Endothelial cell of umbilical vein (primary cell): ENCODE results near the gene HTR6. TPM values are rescaled to one million over a fixed set of nuclear protein-coding genes. Genes with fewer than 3 reads are reported as not detected.

ENCODE experiments used
- BruUV-seq: library from RNA; stranded (reverse); fragments of 400-500 nt; replicated peaks from 2 replicates; lab custom pipeline; 2021; lab: Mats Ljungman, UMichigan
- CTCF ChIA-PET: fragments of 300-600, 350-600 bp; sonication (Branson Sonifier 250); formaldehyde crosslinking; loops from one replicate; lab custom pipeline; 2021; ENCODE audit warnings: antibody characterized with exemption, inconsistent platforms; lab: Charles Lee
- POLR2A ChIA-PET: fragments of 300-600, 350-600 bp; sonication (Branson Sonifier 250); formaldehyde crosslinking; loops from one replicate; lab custom pipeline; 2021; ENCODE audit warnings: antibody characterized with exemption, inconsistent platforms; lab: Charles Lee
- DNase-seq: peaks from one replicate; pipeline ENCODE4 v3.0.0-alpha.2; 2011; ENCODE audit warnings: low read depth, low spot score
- FAIRE-seq: peaks from 2 replicates; lab custom pipeline; 2011; peaks lifted over from hg19 to GRCh38; lab: Jason Lieb, UNC
- H2AFZ ChIP-seq: 2 replicates; pipeline ENCODE4 v1.6.0; 2012; ENCODE audit warnings: low read depth, low read length, control low read depth, inconsistent platforms
- H3K27ac ChIP-seq: 2 replicates; pipeline ENCODE4 v1.5.1; 2011; ENCODE audit warnings: low read depth, mild to moderate bottlenecking, control low read depth, low read length, moderate library complexity; ENCODE audit not compliant: insufficient read depth
- H3K27me3 ChIP-seq, 2 experiments: 2 replicates each; pipeline versions ENCODE4 v1.6.0 to v1.6.1; 2011; ENCODE audit warnings: low read length in 2 of 2, mixed read lengths in 1 of 2; ENCODE audit not compliant: control insufficient read depth in 2 of 2, insufficient read depth in 2 of 2
- H3K36me3 ChIP-seq, 2 experiments: 2 replicates in 1 of 2; 3 replicates in 1 of 2; pipeline ENCODE4 v1.5.1; 2011; ENCODE audit warnings: low read length in 2 of 2, mild to moderate bottlenecking in 1 of 2, moderate library complexity in 1 of 2; ENCODE audit not compliant: control insufficient read depth in 2 of 2, insufficient read depth in 2 of 2; ENCODE audit errors: extremely low read depth in 1 of 2
- H3K4me1 ChIP-seq: 3 replicates; pipeline ENCODE4 v1.5.1; 2011; ENCODE audit warnings: mild to moderate bottlenecking, low read length; ENCODE audit not compliant: control insufficient read depth, insufficient read depth; ENCODE audit errors: extremely low read depth
- H3K4me2 ChIP-seq: 2 replicates; pipeline ENCODE4 v1.6.1; 2011; ENCODE audit warnings: low read length, control low read depth, mixed read lengths; ENCODE audit not compliant: insufficient read depth
- H3K4me3 ChIP-seq, 3 experiments: fragments of 200-600 bp in 1 of 3; sonication (generic), shearing (Covaris generic) in 1 of 3; replicated peaks in 1 of 3; 2 replicates each; pipeline ENCODE4 v1.5.1; 2011 to 2016; ENCODE audit warnings: control low read depth in 3 of 3, low read length in 3 of 3, mild to moderate bottlenecking in 2 of 3, inconsistent platforms in 1 of 3, low read depth in 1 of 3, moderate library complexity in 1 of 3; ENCODE audit not compliant: insufficient read depth in 1 of 3
- H3K79me2 ChIP-seq: 2 replicates; pipeline ENCODE4 v1.6.0; 2012; ENCODE audit warnings: low read length, inconsistent platforms; ENCODE audit not compliant: control insufficient read depth, insufficient read depth
- H3K9ac ChIP-seq: replicated peaks from 2 replicates; pipeline ENCODE3; 2011; ENCODE audit warnings: low read length, control low read depth; ENCODE audit not compliant: insufficient read depth; ENCODE audit errors: extremely low read depth
- H3K9me1 ChIP-seq: replicated peaks from 3 replicates; pipeline ENCODE4 v1.6.0; 2011; ENCODE audit warnings: mild to moderate bottlenecking, low read length; ENCODE audit not compliant: control insufficient read depth, insufficient read depth; ENCODE audit errors: extremely low read depth
- H3K9me3 ChIP-seq: replicated peaks from 2 replicates; pipeline ENCODE4 v1.5.1; 2012; ENCODE audit warnings: low read length, inconsistent platforms; ENCODE audit not compliant: control insufficient read depth, insufficient read depth
- H4K20me1 ChIP-seq: replicated peaks from 2 replicates; pipeline ENCODE3; 2011; ENCODE audit warnings: mild to moderate bottlenecking, low read length; ENCODE audit not compliant: control insufficient read depth, insufficient read depth; ENCODE audit errors: extremely low read depth
- CTCF ChIP-seq, 2 donors: IDR thresholded peaks; 1 replicate in 1 of 2; 2 replicates in 1 of 2; pipeline ENCODE4 v1.5.1; 2011; ENCODE audit warnings: low read length in 2 of 2, mild to moderate bottlenecking in 2 of 2, moderate library complexity in 2 of 2, control low read depth in 1 of 2, inconsistent platforms in 1 of 2, low read depth in 1 of 2; ENCODE audit not compliant: insufficient read depth in 1 of 2; ENCODE audit errors: extremely low read depth in 1 of 2
- EZH2 ChIP-seq: IDR thresholded peaks from 2 replicates; pipeline ENCODE4 v1.6.1; 2012; ENCODE audit warnings: borderline replicate concordance, low read depth, mild to moderate bottlenecking, moderate library complexity, low read length, inconsistent platforms; ENCODE audit not compliant: severe bottlenecking
- FOS ChIP-seq: IDR thresholded peaks from 2 replicates; pipeline ENCODE4 v1.6.1; 2011; ENCODE audit warnings: mild to moderate bottlenecking, low read length, moderate library complexity, borderline replicate concordance; ENCODE audit not compliant: insufficient read depth
- GATA2 ChIP-seq: IDR thresholded peaks from 2 replicates; pipeline ENCODE4 v1.7.0; 2011; ENCODE audit warnings: low read depth, mild to moderate bottlenecking, moderate library complexity, mixed read lengths, low read length; ENCODE audit not compliant: insufficient read length, insufficient read depth
- JUN ChIP-seq: IDR thresholded peaks from 2 replicates; pipeline ENCODE4 v1.6.1; 2011; ENCODE audit warnings: borderline replicate concordance, low read depth; ENCODE audit not compliant: insufficient read length, insufficient read depth
- MAX ChIP-seq: IDR thresholded peaks from 2 replicates; pipeline ENCODE4 v1.6.1; 2011; ENCODE audit not compliant: insufficient read depth, insufficient read length
- MYC ChIP-seq: IDR thresholded peaks from one replicate; pipeline ENCODE4 v1.6.1; 2011; ENCODE audit warnings: mild to moderate bottlenecking, low read depth, low read length
- POLR2A ChIP-seq: IDR thresholded peaks from 2 replicates; pipeline ENCODE4 v1.6.1; 2012; ENCODE audit warnings: low read depth, mild to moderate bottlenecking, control low read depth, low read length
- POLR2AphosphoS5 ChIP-seq: IDR thresholded peaks from 2 replicates; pipeline ENCODE4 v1.6.1; 2012; ENCODE audit warnings: low read depth, mild to moderate bottlenecking, control low read depth, low read length, moderate library complexity; ENCODE audit not compliant: insufficient read depth
- dilution Hi-C: fragments of 300-500 bp; cut with MboI; formaldehyde crosslinking; loops from one replicate; pipeline ENCODE4 v1.15.0; 2019; ENCODE audit warnings: low sequenced_read_pairs; ENCODE audit not compliant: extremely low pct_ligation_motif_present
- intact Hi-C: fragments of 100-400 bp; cut with micrococcal nuclease; formaldehyde crosslinking; loops from one replicate; pipeline ENCODE4 v1.10.0; 2022
- polyA plus RNA-seq, 4 experiments: library from polyadenylated mRNA; depleted of rRNA in 3 of 4; stranded (reverse) in 3 of 4; unstranded in 1 of 4; fragments of >200 nt; gene quantifications; 2 replicates each; pipeline versions ENCODE4 v1.2.1 to v1.2.3, GENCODE V29; 2011 to 2012; ENCODE audit warnings: missing spikeins in 1 of 4
- total RNA-seq: library from RNA; stranded (reverse); gene quantifications from 2 replicates; pipeline ENCODE4 v1.2.3, GENCODE V29; 2021

HTR6 gene
- total and polyA plus RNA-seq, 2 donors (not counting 3 experiments of a cell fraction or from before 2014, with no cell fraction given) = not detected

GRCh38 chr1:19643121-19643520, 21.6 kb upstream of the HTR6 start:
- no peak overlapping the region for H3K4me3 ChIP-seq
- no peak overlapping the region for H3K4me2 ChIP-seq
- no peaks in the 10 kb centered on the region for H3K9me1 ChIP-seq
- TF ChIP-seq GATA2 (no peak), JUN (no peak), CTCF (IDR thresholded peaks at IDR 0.05; ENCODE audit: extremely low read depth in 1 of 2, insufficient read depth in 1 of 2, low read depth in 1 of 2, low read length in 2 of 2) (no peak), MYC (no peak), POLR2AphosphoS5 (no peak), FOS (no peak), POLR2A (no peak), EZH2 (no peak), MAX (no peak)
- peaks cover 6% of the 10 kb centered on the region for H3K79me2 ChIP-seq
- no peak overlapping the region for H2AFZ ChIP-seq
- H3K9me3 ChIP-seq = no peaks in the 10 kb centered on the region
- ChIA-PET POLR2A (interaction anchor here (0.6 kb wide), 1 partner anchor 45 kb away, joined by 4 read pairs; no protein-coding TSS in a partner anchor), CTCF (interaction anchor here (1.1 to 4.7 kb wide), 5 partner anchors 11 to 46 kb away, joined by 3 to 21 read pairs (median 5); a partner anchor contains a TSS)
- H3K27me3 ChIP-seq = peaks cover 0 to 1% of the 10 kb centered on the region in 2 experiments
- no peaks in the 10 kb centered on the region for H3K36me3 ChIP-seq
- peaks cover 12% of the 10 kb centered on the region for H3K4me1 ChIP-seq
- H3K27ac ChIP-seq = no peak overlapping the region
- intact Hi-C loops = no loop called here
- H4K20me1 ChIP-seq = no peaks in the 10 kb centered on the region
- DNase-seq (no peak), FAIRE-seq (no peak)
- dilution Hi-C loops = loop anchor here (25.0 kb wide), 1 partner anchor 231 kb away; no protein-coding TSS in a partner anchor
- H3K9ac ChIP-seq = no peak overlapping the region
- no TSS peak for BruUV-seq
